H9 (cell line): ENCODE results near the gene ASTN2. TPM values are rescaled to one million over a fixed set of nuclear protein-coding genes. Genes with fewer than 3 reads are reported as not detected.

ENCODE experiments used
- DNase-seq: peaks from one replicate; pipeline ENCODE4 v3.0.0-alpha.2; 2017
- H2AFZ ChIP-seq: one replicate; pipeline ENCODE4 v1.6.1; 2013; ENCODE audit warnings: mild to moderate bottlenecking, low read length, control low read depth, moderate library complexity
- H2AK5ac ChIP-seq: 2 replicates; pipeline ENCODE4 v1.6.1; 2013; ENCODE audit warnings: low read length, control low read depth, mixed read lengths; ENCODE audit not compliant: insufficient read length
- H2BK120ac ChIP-seq: one replicate; pipeline ENCODE4 v1.6.1; 2013; ENCODE audit warnings: low read depth, mild to moderate bottlenecking, low read length, control low read depth, inconsistent platforms; ENCODE audit not compliant: poor library complexity, severe bottlenecking
- H2BK12ac ChIP-seq: 2 replicates; pipeline ENCODE4 v1.6.1; 2013; ENCODE audit warnings: low read length, control low read depth, mixed read lengths, low read depth; ENCODE audit not compliant: insufficient read length
- H2BK15ac ChIP-seq: 2 replicates; pipeline ENCODE4 v1.6.1; 2013; ENCODE audit warnings: low read depth, low read length, control low read depth
- H2BK20ac ChIP-seq: one replicate; pipeline ENCODE4 v1.6.1; 2013; ENCODE audit warnings: low read depth, mild to moderate bottlenecking, low read length, control low read depth, inconsistent platforms; ENCODE audit not compliant: poor library complexity, severe bottlenecking
- H2BK5ac ChIP-seq: 2 replicates; pipeline ENCODE4 v1.6.1; 2013; ENCODE audit warnings: low read length, control low read depth, mixed read lengths; ENCODE audit not compliant: insufficient read length
- H3K14ac ChIP-seq: 2 replicates; pipeline ENCODE4 v1.6.1; 2013; ENCODE audit warnings: low read length, control low read depth; ENCODE audit not compliant: insufficient read depth
- H3K18ac ChIP-seq: 2 replicates; pipeline ENCODE4 v1.6.1; 2013; ENCODE audit warnings: low read depth, mild to moderate bottlenecking, mixed read lengths, low read length, control low read depth; ENCODE audit not compliant: insufficient read length
- H3K23ac ChIP-seq: 2 replicates; pipeline ENCODE4 v1.6.1; 2013; ENCODE audit warnings: low read length, control low read depth, mixed read lengths, low read depth; ENCODE audit not compliant: insufficient read length
- H3K23me2 ChIP-seq: 2 replicates; pipeline ENCODE4 v1.6.1; 2013; ENCODE audit warnings: low read depth, mild to moderate bottlenecking, mixed read lengths, low read length, control low read depth; ENCODE audit not compliant: insufficient read length, poor library complexity, severe bottlenecking
- H3K27ac ChIP-seq: 2 replicates; pipeline ENCODE4 v1.5.1; 2013; ENCODE audit warnings: low read length, control low read depth, mixed read lengths, low read depth; ENCODE audit not compliant: insufficient read length
- H3K27me3 ChIP-seq: 2 replicates; pipeline ENCODE4 v1.6.1; 2013; ENCODE audit warnings: low read length, control low read depth, inconsistent platforms; ENCODE audit not compliant: insufficient read depth
- H3K4ac ChIP-seq: 2 replicates; pipeline ENCODE4 v1.6.1; 2013; ENCODE audit warnings: low read depth, mild to moderate bottlenecking, control low read depth, inconsistent platforms, low read length, moderate library complexity
- H3K4me1 ChIP-seq: 2 replicates; pipeline ENCODE4 v1.6.1; 2013; ENCODE audit warnings: low read length, control low read depth, inconsistent platforms; ENCODE audit not compliant: insufficient read depth
- H3K4me2 ChIP-seq: 2 replicates; pipeline ENCODE4 v1.6.1; 2013; ENCODE audit warnings: low read length, control low read depth, mixed read lengths; ENCODE audit not compliant: insufficient read length, insufficient read depth
- H3K56ac ChIP-seq: 2 replicates; pipeline ENCODE4 v1.6.1; 2013; ENCODE audit warnings: low read depth, mild to moderate bottlenecking, mixed read lengths, low read length, control low read depth; ENCODE audit not compliant: insufficient read length
- H3K79me1 ChIP-seq: 2 replicates; pipeline ENCODE4 v1.6.1; 2013; ENCODE audit warnings: low read depth, mild to moderate bottlenecking, moderate library complexity, low read length, control low read depth, inconsistent platforms; ENCODE audit not compliant: insufficient read depth, poor library complexity, severe bottlenecking
- H3K79me2 ChIP-seq: 2 replicates; pipeline ENCODE4 v1.6.1; 2013; ENCODE audit warnings: low read length, control low read depth, inconsistent platforms; ENCODE audit not compliant: insufficient read depth
- H3K9ac ChIP-seq: 2 replicates; pipeline ENCODE4 v1.6.1; 2013; ENCODE audit warnings: low read length, control low read depth, mixed read lengths; ENCODE audit not compliant: insufficient read length; ENCODE audit errors: extremely low read depth
- H3K9me3 ChIP-seq: one replicate; pipeline ENCODE4 v1.6.1; 2013; ENCODE audit warnings: low read depth, low read length, inconsistent platforms; ENCODE audit not compliant: control insufficient read depth
- H3T11ph ChIP-seq: one replicate; pipeline ENCODE4 v1.6.1; 2013; ENCODE audit warnings: mild to moderate bottlenecking, low read length, control low read depth, inconsistent platforms
- H4K20me1 ChIP-seq: one replicate; pipeline ENCODE4 v1.6.1; 2013; ENCODE audit not compliant: control insufficient read depth, insufficient read length, insufficient read depth
- H4K5ac ChIP-seq: 2 replicates; pipeline ENCODE4 v1.6.1; 2013; ENCODE audit warnings: low read depth, mild to moderate bottlenecking, mixed read lengths, low read length, control low read depth; ENCODE audit not compliant: insufficient read length
- H4K8ac ChIP-seq: replicated peaks from 2 replicates; pipeline ENCODE4 v1.6.1; 2013; ENCODE audit warnings: low read length, control low read depth, mixed read lengths, low read depth; ENCODE audit not compliant: insufficient read length
- H4K91ac ChIP-seq: 2 replicates; pipeline ENCODE4 v1.6.1; 2013; ENCODE audit warnings: low read depth, mild to moderate bottlenecking, moderate library complexity, mixed read lengths, low read length, control low read depth; ENCODE audit not compliant: insufficient read length
- H3K27ac Mint-ChIP-seq, 3 experiments: 2 replicates in 2 of 3; 3 replicates in 1 of 3; pipeline ENCODE4 v1.8.0; 2020 to 2021; ENCODE audit warnings: mixed read lengths in 3 of 3, mild to moderate bottlenecking in 1 of 3, moderate library complexity in 1 of 3
- H3K27me3 Mint-ChIP-seq: 2 replicates; pipeline ENCODE4 v1.8.0; 2021; ENCODE audit warnings: low read depth, mild to moderate bottlenecking, moderate library complexity, mixed read lengths
- H3K36me3 Mint-ChIP-seq, 3 experiments: 2 replicates in 2 of 3; 3 replicates in 1 of 3; pipeline ENCODE4 v1.8.0; 2020 to 2021; ENCODE audit warnings: low read depth in 3 of 3, mixed read lengths in 3 of 3; ENCODE audit not compliant: insufficient read depth in 1 of 3
- H3K4me1 Mint-ChIP-seq, 2 experiments: 2 replicates each; pipeline ENCODE4 v1.8.0; 2020; ENCODE audit warnings: mixed read lengths in 2 of 2
- H3K4me3 Mint-ChIP-seq, 2 experiments: 2 replicates in 1 of 2; 3 replicates in 1 of 2; pipeline ENCODE4 v1.8.0; 2020 to 2021; ENCODE audit warnings: mild to moderate bottlenecking in 2 of 2, mixed read lengths in 2 of 2, moderate library complexity in 1 of 2
- H3K9me3 Mint-ChIP-seq, 2 experiments: 2 replicates in 1 of 2; 3 replicates in 1 of 2; pipeline ENCODE4 v1.8.0; 2020; ENCODE audit warnings: mild to moderate bottlenecking in 2 of 2, mixed read lengths in 2 of 2, moderate library complexity in 1 of 2
- CTCF ChIP-seq: fragments of 200-600 bp; sonication (generic); conservative IDR thresholded peaks from 3 replicates; pipeline ENCODE4 v1.8.0; 2021; ENCODE audit warnings: antibody characterized with exemption, mild to moderate bottlenecking
- total RNA-seq: library from RNA; stranded (reverse); gene quantifications from 2 replicates; pipeline ENCODE4 v1.2.1, GENCODE V29; 2021

ASTN2 gene
- total RNA-seq, 1 experiment from 2014 or later, result 9.7 TPM

DNA sequence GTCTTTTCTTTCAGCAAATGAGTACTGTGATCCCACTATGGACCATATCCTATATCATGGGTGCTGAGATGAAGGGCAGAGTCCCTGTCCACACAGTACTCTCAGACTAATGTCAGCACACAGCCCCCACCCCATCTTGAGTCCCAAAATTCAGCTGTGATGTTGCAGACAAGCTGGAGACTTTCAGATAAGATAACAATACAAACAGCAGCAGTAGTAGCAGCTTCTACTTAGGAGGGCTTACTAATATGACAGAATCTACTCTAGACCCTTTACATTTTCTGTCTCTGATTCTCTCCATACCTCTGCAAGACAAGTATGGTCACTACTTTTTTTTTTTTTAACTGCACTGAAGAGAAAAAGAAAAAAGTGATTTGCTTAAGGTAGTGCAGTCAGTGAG, 856.8 kb downstream of the ASTN2 start:
- Histone ChIP-seq H3K27ac (no peak overlapping the region), H3T11ph (no peak overlapping the region), H2BK20ac (no peak overlapping the region), H3K9me3 (no peaks in the 10 kb centered on the region), H2AFZ (no peak overlapping the region), H2BK120ac (no peak overlapping the region), H3K4ac (no peak overlapping the region), H4K20me1 (no peaks in the 10 kb centered on the region), H3K56ac (no peak overlapping the region), H3K79me1 (no peaks in the 10 kb centered on the region), H2AK5ac (no peak overlapping the region), H3K23me2 (no peaks in the 10 kb centered on the region), H3K23ac (no peak overlapping the region), H3K18ac (no peak overlapping the region), H3K14ac (no peak overlapping the region), H4K5ac (no peak overlapping the region), H2BK12ac (no peak overlapping the region), H3K9ac (no peak overlapping the region), H4K8ac (no peak overlapping the region), H3K4me2 (no peak overlapping the region), H2BK5ac (no peak overlapping the region), H3K27me3 (no peaks in the 10 kb centered on the region), H2BK15ac (no peak overlapping the region), H3K79me2 (no peaks in the 10 kb centered on the region), H4K91ac (no peak overlapping the region), H3K4me1 (no peaks in the 10 kb centered on the region)
- H3K27ac Mint-ChIP-seq, result peak overlapping the region in 1 of 3 experiments; percentile 58; a peak in 1 of 7 replicates
- TF ChIP-seq CTCF, result no peak
- 0 out of 4 replicates have a peak, but pooled peaks cover 0 to 2% of the 10 kb centered on the region in 2 experiments for H3K4me1 Mint-ChIP-seq
- no peaks in the 10 kb centered on the region for H3K36me3 Mint-ChIP-seq
- H3K9me3 Mint-ChIP-seq, result no peaks in the 10 kb centered on the region
- no peak overlapping the region for H3K4me3 Mint-ChIP-seq
- DNase-seq, result no peak
- no peaks in the 10 kb centered on the region for H3K27me3 Mint-ChIP-seq
